ENCODE measurements around the gene RTEL1.

GRCh38 chr20:63665708-63666107 is 7.6 kb downstream of the RTEL1 start:
- TF ChIP-seq CTCF (IDR thresholded peaks at IDR 0.05) (no peak), POLR2A (IDR thresholded peaks at IDR 0.05) (no peak)

Data from right lobe of liver (tissue), 4 donors.